Panc1 (cell line): ENCODE measurements around the gene CYP11A1. TPM values are rescaled to one million over a fixed set of nuclear protein-coding genes. Genes with fewer than 3 reads are reported as not detected.

Experiments used
- ATAC-seq: fragments of 200-7000 bp; cut with Tn5 transposase; 2 replicates; pipeline ENCODE4 v1.9.1; 2020; ENCODE audit warnings: mild to moderate bottlenecking, moderate library complexity
- BruUV-seq: library from RNA; stranded (reverse); fragments of 400-500 nt; replicated peaks from 2 replicates; lab custom pipeline; 2021; lab: Mats Ljungman, UMichigan
- CTCF ChIA-PET: fragments of 300-600 bp; sonication (Branson Sonifier 250); formaldehyde crosslinking; loops from one replicate; lab custom pipeline; 2022; ENCODE audit warnings: antibody characterized with exemption; lab: Charles Lee
- POLR2A ChIA-PET: fragments of 300-600 bp; sonication (Branson Sonifier 250); formaldehyde crosslinking; loops from one replicate; lab custom pipeline; 2022; ENCODE audit warnings: antibody characterized with exemption; lab: Charles Lee
- DNase-seq: peaks from one replicate; pipeline ENCODE4 v3.0.0-alpha.2; 2010; ENCODE audit warnings: low read depth, low spot score
- H3K27ac ChIP-seq: 2 replicates; pipeline ENCODE4 v1.5.1; 2011; ENCODE audit warnings: mild to moderate bottlenecking, low read length, inconsistent platforms
- H3K27me3 ChIP-seq: fragments of 200-500 bp; sonication (Bioruptor generic); 2 replicates; pipeline ENCODE4 v1.6.0; 2014; ENCODE audit warnings: low read length, inconsistent platforms; ENCODE audit not compliant: control insufficient read depth, insufficient read depth
- H3K36me3 ChIP-seq: fragments of 200-500 bp; sonication (Bioruptor generic); 2 replicates; pipeline ENCODE4 v1.5.1; 2014; ENCODE audit warnings: inconsistent platforms, mild to moderate bottlenecking, low read length, moderate library complexity; ENCODE audit not compliant: control insufficient read depth, insufficient read depth
- H3K4me1 ChIP-seq: 2 replicates; pipeline ENCODE4 v1.5.1; 2011; ENCODE audit warnings: inconsistent platforms, mild to moderate bottlenecking, low read length, moderate library complexity; ENCODE audit not compliant: control insufficient read depth, insufficient read depth
- H3K4me3 ChIP-seq, 2 experiments: 2 replicates each; pipeline ENCODE4 v1.5.1; 2011 to 2012; ENCODE audit warnings: low read depth in 2 of 2, low read length in 2 of 2, mild to moderate bottlenecking in 2 of 2, inconsistent platforms in 1 of 2, moderate library complexity in 1 of 2
- H3K9me3 ChIP-seq: fragments of 200-500 bp; sonication (Bioruptor generic); 2 replicates; pipeline ENCODE4 v1.5.1; 2014; ENCODE audit warnings: low read depth, mild to moderate bottlenecking, inconsistent platforms, low read length, moderate library complexity; ENCODE audit not compliant: control insufficient read depth, insufficient read depth
- POLR2AphosphoS5 ChIP-seq: IDR thresholded peaks from 2 replicates; pipeline ENCODE4 v1.6.1; 2012; ENCODE audit warnings: mild to moderate bottlenecking, low read depth, low read length, moderate library complexity
- SIN3A ChIP-seq: IDR thresholded peaks from 2 replicates; pipeline ENCODE4 v1.6.1; 2012; ENCODE audit warnings: low read depth, mild to moderate bottlenecking, low read length, moderate library complexity, borderline replicate concordance; ENCODE audit not compliant: insufficient read depth
- TCF7L2 ChIP-seq: IDR thresholded peaks from 2 replicates; pipeline ENCODE4 v1.6.1; 2011; ENCODE audit warnings: mild to moderate bottlenecking, low read depth, low read length, inconsistent platforms
- in situ Hi-C: cut with HindIII; loops from 2 replicates; pipeline ENCODE4 v1.10.0; 2016; ENCODE audit warnings: low sequenced_read_pairs, low pct_unique_long_range_greater_than_20kb
- intact Hi-C: fragments of 100-400 bp; cut with micrococcal nuclease; formaldehyde crosslinking; loops from one replicate; pipeline ENCODE4 v1.10.0; 2022; ENCODE audit not compliant: unreplicated experiment
- total RNA-seq: library from RNA; stranded (reverse); gene quantifications from one replicate; pipeline ENCODE4 v1.2.1, GENCODE V29; 2021; ENCODE audit not compliant: unreplicated experiment
- TF ChIP-seq, protein P1 (sequence below): fragments of 450-650 bp; IDR thresholded peaks from 2 replicates; pipeline ENCODE4 v1.5.1; 2017; ENCODE audit warnings: mild to moderate bottlenecking
- TF ChIP-seq, protein P2 (sequence below), 2 experiments: IDR thresholded peaks; 2 replicates each; pipeline ENCODE4 v1.6.1; 2011 to 2012; ENCODE audit warnings: low read depth in 2 of 2, control low read depth in 1 of 2, low read length in 1 of 2, mild to moderate bottlenecking in 1 of 2, moderate library complexity in 1 of 2; ENCODE audit not compliant: insufficient read depth in 1 of 2

Gene CYP11A1
- total RNA-seq, 1 experiment from 2014 or later = 0.57 TPM

DNA sequence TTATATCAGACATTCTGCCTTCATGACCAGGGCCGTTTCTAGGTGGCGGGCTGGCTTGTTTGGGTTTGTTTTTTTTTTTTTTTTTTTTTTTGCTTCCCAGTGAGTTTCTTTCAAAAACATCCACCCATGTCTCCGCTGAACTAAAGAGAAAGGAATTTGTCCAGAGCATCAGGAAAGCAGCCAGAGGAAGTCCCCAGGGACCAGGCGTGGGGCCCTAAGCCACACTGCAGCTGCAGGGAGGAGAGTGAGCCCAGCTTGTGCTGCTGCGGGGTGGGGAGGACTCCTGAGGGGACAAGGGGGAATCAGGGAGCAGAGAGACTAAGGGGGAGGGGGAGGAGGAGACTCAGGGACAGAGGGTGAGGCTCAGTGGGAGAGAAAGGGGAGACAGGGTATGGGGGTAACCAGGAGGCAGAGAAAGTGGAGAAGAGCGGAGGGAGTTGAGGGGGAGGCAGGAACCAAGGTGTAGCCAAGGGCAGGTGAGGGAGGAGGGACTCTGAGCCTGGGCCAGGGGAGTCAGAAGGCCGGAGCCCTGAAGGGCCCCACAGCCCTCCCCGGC lies 49.5 kb downstream of the CYP11A1 start:
- no peaks in the 10 kb centered on the region for H3K36me3 ChIP-seq
- H3K27ac ChIP-seq = no peak overlapping the region
- no TSS peak for BruUV-seq
- DNase-seq (no peak), ATAC-seq (no peak)
- in situ Hi-C loops = no loop called here
- TF ChIP-seq TCF7L2 = no peak
- TF ChIP-seq, protein P1, sequence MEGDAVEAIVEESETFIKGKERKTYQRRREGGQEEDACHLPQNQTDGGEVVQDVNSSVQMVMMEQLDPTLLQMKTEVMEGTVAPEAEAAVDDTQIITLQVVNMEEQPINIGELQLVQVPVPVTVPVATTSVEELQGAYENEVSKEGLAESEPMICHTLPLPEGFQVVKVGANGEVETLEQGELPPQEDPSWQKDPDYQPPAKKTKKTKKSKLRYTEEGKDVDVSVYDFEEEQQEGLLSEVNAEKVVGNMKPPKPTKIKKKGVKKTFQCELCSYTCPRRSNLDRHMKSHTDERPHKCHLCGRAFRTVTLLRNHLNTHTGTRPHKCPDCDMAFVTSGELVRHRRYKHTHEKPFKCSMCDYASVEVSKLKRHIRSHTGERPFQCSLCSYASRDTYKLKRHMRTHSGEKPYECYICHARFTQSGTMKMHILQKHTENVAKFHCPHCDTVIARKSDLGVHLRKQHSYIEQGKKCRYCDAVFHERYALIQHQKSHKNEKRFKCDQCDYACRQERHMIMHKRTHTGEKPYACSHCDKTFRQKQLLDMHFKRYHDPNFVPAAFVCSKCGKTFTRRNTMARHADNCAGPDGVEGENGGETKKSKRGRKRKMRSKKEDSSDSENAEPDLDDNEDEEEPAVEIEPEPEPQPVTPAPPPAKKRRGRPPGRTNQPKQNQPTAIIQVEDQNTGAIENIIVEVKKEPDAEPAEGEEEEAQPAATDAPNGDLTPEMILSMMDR = no peak
- TF ChIP-seq SIN3A = no peak
- no peaks in the 10 kb centered on the region for H3K27me3 ChIP-seq
- POLR2A ChIA-PET = no interaction called here
- no peak overlapping the region for H3K4me3 ChIP-seq
- CTCF ChIA-PET = interaction anchor here (1.1 kb wide), 1 partner anchor 7 kb away, joined by 3 read pairs; no protein-coding TSS in a partner anchor
- intact Hi-C loops = loop anchor here (10.0 kb wide), 1 partner anchor 343 kb away; no protein-coding TSS in a partner anchor
- no peaks in the 10 kb centered on the region for H3K9me3 ChIP-seq
- peaks cover 4% of the 10 kb centered on the region; the same call in 1 of the 2 replicates for H3K4me1 ChIP-seq

DNA sequence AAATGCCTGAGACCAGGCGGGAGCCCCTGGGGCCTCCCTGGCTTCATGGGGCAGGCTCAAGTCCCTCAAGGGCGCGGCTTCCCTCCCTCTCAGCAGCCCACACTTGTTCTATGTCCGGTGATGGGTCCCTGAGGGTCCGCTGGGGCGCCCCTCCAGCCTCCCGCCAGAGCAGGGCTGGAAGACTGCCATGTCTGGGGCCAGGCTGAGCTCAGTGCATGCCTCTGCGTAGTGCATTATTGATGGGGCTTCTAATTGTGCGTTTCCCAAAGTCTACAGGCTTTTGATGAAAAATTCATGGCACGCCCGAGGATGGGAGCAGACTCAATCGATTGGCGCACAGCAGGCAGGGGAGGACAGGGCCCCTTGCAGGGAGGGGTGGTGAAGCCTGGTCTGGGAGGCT lies 51.3 kb downstream of the CYP11A1 start:
- H3K4me1 ChIP-seq = peaks cover 4% of the 10 kb centered on the region; the same call in 1 of the 2 replicates
- no peak for DNase-seq
- ATAC-seq = no peak
- H3K4me3 ChIP-seq = no peak overlapping the region
- ChIA-PET POLR2A (no interaction called here), CTCF (interaction anchor here (0.7 to 1.0 kb wide), 2 partner anchors 9 to 798 kb away, joined by 3 to 6 read pairs; no protein-coding TSS in a partner anchor)
- H3K27ac ChIP-seq = no peak overlapping the region
- no TSS peak for BruUV-seq
- H3K9me3 ChIP-seq = no peaks in the 10 kb centered on the region
- in situ Hi-C loops (no loop called here), intact Hi-C loops (loop anchor here (10.0 kb wide), 1 partner anchor 341 kb away; no protein-coding TSS in a partner anchor)
- H3K36me3 ChIP-seq = no peaks in the 10 kb centered on the region
- no peaks in the 10 kb centered on the region for H3K27me3 ChIP-seq
- TF ChIP-seq POLR2AphosphoS5 (no peak), SIN3A (no peak), TCF7L2 (no peak)
- TF ChIP-seq, protein P2, sequence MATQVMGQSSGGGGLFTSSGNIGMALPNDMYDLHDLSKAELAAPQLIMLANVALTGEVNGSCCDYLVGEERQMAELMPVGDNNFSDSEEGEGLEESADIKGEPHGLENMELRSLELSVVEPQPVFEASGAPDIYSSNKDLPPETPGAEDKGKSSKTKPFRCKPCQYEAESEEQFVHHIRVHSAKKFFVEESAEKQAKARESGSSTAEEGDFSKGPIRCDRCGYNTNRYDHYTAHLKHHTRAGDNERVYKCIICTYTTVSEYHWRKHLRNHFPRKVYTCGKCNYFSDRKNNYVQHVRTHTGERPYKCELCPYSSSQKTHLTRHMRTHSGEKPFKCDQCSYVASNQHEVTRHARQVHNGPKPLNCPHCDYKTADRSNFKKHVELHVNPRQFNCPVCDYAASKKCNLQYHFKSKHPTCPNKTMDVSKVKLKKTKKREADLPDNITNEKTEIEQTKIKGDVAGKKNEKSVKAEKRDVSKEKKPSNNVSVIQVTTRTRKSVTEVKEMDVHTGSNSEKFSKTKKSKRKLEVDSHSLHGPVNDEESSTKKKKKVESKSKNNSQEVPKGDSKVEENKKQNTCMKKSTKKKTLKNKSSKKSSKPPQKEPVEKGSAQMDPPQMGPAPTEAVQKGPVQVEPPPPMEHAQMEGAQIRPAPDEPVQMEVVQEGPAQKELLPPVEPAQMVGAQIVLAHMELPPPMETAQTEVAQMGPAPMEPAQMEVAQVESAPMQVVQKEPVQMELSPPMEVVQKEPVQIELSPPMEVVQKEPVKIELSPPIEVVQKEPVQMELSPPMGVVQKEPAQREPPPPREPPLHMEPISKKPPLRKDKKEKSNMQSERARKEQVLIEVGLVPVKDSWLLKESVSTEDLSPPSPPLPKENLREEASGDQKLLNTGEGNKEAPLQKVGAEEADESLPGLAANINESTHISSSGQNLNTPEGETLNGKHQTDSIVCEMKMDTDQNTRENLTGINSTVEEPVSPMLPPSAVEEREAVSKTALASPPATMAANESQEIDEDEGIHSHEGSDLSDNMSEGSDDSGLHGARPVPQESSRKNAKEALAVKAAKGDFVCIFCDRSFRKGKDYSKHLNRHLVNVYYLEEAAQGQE (IDR thresholded peaks at IDR 0.05; ENCODE audit: insufficient read depth in 1 of 2, low read depth in 2 of 2, low read length in 1 of 2) = no peak
- TF ChIP-seq, protein P1 = no peak
